ENCODE results near the gene POLR2L. TPM values are rescaled to one million over a fixed set of nuclear protein-coding genes. Genes with fewer than 3 reads are reported as not detected.

Gene POLR2L
- total and polyA plus RNA-seq, 2 of the 13 experiments (the other 11 are each of a cell fraction or from before 2014, with no cell fraction given): 104 to 114 TPM

DNA sequence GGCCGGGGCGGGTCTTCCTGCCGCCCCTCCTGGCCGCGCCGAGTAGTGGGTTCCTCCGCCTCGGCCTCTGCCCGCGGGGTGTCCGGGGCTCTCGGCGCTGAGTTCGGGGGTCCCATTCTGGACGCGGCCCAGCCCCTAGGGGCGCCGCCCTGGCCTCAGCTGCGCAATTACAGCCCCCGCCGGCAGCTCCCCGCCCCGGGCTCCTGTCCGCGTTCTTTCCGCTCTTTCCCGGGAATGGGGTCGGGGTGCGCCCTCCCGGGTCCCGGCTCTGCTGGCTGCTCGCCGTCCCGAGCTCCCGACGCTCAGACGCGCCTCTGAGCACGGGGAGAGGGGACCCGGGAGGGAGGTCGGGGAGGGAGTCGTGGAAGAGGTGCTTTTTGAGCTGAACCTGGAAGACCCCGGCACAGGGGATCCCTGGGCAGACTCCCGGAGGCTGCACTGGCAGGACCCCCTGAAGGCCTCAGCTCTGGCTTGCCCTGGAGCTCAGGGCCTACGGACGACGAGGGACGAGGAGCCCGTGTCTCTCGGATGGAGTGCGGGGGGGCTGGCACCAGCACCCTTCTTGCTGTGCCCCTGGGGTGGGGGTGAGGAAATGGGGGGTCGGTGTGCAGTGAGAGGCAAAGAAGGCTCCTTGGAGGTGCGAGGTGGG is 881 bp upstream of the POLR2L start (continued):
- TF ChIP-seq, protein P1, sequence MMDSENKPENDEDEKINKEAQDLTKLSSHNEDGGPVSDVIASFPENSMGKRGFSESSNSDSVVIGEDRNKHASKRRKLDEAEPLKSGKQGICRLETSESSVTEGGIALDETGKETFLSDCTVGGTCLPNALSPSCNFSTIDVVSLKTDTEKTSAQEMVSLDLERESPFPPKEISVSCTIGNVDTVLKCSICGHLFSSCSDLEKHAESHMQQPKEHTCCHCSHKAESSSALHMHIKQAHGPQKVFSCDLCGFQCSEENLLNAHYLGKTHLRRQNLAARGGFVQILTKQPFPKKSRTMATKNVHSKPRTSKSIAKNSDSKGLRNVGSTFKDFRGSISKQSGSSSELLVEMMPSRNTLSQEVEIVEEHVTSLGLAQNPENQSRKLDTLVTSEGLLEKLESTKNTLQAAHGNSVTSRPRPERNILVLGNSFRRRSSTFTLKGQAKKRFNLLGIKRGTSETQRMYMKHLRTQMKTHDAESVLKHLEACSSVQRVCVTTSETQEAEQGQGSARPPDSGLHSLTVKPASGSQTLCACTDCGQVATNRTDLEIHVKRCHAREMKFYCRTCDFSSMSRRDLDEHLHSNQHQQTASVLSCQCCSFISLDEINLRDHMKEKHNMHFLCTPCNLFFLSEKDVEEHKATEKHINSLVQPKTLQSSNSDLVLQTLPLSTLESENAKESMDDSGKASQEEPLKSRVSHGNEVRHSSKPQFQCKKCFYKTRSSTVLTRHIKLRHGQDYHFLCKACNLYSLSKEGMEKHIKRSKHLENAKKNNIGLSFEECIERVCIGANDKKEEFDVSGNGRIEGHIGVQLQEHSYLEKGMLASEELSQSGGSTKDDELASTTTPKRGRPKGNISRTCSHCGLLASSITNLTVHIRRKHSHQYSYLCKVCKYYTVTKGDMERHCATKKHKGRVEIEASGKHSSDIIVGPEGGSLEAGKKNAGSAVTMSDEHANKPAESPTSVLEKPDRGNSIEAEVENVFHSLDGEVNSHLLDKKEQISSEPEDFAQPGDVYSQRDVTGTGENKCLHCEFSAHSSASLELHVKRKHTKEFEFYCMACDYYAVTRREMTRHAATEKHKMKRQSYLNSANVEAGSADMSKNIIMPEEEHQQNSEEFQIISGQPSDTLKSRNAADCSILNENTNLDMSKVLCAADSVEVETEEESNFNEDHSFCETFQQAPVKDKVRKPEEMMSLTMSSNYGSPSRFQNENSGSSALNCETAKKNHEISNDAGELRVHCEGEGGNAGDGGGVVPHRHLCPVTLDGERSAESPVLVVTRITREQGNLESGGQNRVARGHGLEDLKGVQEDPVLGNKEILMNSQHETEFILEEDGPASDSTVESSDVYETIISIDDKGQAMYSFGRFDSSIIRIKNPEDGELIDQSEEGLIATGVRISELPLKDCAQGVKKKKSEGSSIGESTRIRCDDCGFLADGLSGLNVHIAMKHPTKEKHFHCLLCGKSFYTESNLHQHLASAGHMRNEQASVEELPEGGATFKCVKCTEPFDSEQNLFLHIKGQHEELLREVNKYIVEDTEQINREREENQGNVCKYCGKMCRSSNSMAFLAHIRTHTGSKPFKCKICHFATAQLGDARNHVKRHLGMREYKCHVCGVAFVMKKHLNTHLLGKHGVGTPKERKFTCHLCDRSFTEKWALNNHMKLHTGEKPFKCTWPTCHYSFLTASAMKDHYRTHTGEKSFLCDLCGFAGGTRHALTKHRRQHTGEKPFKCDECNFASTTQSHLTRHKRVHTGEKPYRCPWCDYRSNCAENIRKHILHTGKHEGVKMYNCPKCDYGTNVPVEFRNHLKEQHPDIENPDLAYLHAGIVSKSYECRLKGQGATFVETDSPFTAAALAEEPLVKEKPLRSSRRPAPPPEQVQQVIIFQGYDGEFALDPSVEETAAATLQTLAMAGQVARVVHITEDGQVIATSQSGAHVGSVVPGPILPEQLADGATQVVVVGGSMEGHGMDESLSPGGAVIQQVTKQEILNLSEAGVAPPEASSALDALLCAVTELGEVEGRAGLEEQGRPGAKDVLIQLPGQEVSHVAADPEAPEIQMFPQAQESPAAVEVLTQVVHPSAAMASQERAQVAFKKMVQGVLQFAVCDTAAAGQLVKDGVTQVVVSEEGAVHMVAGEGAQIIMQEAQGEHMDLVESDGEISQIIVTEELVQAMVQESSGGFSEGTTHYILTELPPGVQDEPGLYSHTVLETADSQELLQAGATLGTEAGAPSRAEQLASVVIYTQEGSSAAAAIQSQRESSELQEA (CRISPR knock-in tag; IDR thresholded peaks at IDR 0.05; ENCODE audit: not compliant biosample characterization): peak; percentile 28
- TF ChIP-seq FOXJ3 (CRISPR knock-in tag; IDR thresholded peaks at IDR 0.05; ENCODE audit: borderline replicate concordance) (no peak), ZNF879 (CRISPR knock-in tag; IDR thresholded peaks at IDR 0.05) (no peak), MEIS2 (CRISPR knock-in tag; IDR thresholded peaks at IDR 0.05) (no peak), CHCHD3 (CRISPR knock-in tag; IDR thresholded peaks at IDR 0.05) (no peak), ZNF331 (CRISPR knock-in tag; IDR thresholded peaks at IDR 0.05) (no peak), ZFX (CRISPR knock-in tag; IDR thresholded peaks at IDR 0.05; ENCODE audit: low read depth) (peak; percentile 10; the same call in 1 of the 2 replicates), REXO4 (CRISPR knock-in tag; IDR thresholded peaks at IDR 0.05; ENCODE audit: borderline replicate concordance) (no peak), ZSCAN31 (CRISPR knock-in tag; IDR thresholded peaks at IDR 0.05; ENCODE audit: low read depth) (peak; percentile 50; the same call in 1 of the 2 replicates), MEF2D (CRISPR knock-in tag; IDR thresholded peaks at IDR 0.05) (no peak), ZBTB8A (CRISPR knock-in tag; IDR thresholded peaks at IDR 0.05; ENCODE audit: borderline replicate concordance, low read depth) (no peak), AGO1 (IDR thresholded peaks at IDR 0.05; ENCODE audit: low read depth, low read length, poor library complexity, severe bottlenecking) (peak; percentile 18), NR2C2 (CRISPR knock-in tag; IDR thresholded peaks at IDR 0.05; ENCODE audit: borderline replicate concordance) (no peak), ELF1 (CRISPR knock-in tag; IDR thresholded peaks at IDR 0.05) (no peak), MAFK (conservative IDR thresholded peaks at IDR 0.05 in 1 of 2, IDR thresholded peaks at IDR 0.05 in 1 of 2; ENCODE audit: low read length in 2 of 2) (no peak), ZNF33A (CRISPR knock-in tag; IDR thresholded peaks at IDR 0.05; ENCODE audit: borderline replicate concordance) (no peak), DR1 (CRISPR knock-in tag; IDR thresholded peaks at IDR 0.05) (0 out of 2 replicates have a peak, but pooled peaks have one; percentile 25), MXI1 (IDR thresholded peaks at IDR 0.05; ENCODE audit: borderline replicate concordance, low read depth, low read length) (no peak), NFATC3 (CRISPR knock-in tag; IDR thresholded peaks at IDR 0.05) (0 out of 2 replicates have a peak, but pooled peaks have one; percentile 72), RAD51 (IDR thresholded peaks at IDR 0.05; ENCODE audit: borderline replicate concordance) (no peak), ZNF33B (CRISPR knock-in tag; IDR thresholded peaks at IDR 0.05) (0 out of 2 replicates have a peak, but pooled peaks have one; percentile 39)
- TF ChIP-seq, protein P2, sequence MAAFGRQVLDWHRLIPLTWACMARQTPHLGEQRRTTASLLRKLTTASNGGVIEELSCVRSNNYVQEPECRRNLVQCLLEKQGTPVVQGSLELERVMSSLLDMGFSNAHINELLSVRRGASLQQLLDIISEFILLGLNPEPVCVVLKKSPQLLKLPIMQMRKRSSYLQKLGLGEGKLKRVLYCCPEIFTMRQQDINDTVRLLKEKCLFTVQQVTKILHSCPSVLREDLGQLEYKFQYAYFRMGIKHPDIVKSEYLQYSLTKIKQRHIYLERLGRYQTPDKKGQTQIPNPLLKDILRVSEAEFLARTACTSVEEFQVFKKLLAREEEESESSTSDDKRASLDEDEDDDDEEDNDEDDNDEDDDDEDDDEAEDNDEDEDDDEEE (CRISPR knock-in tag; IDR thresholded peaks at IDR 0.05): 0 out of 2 replicates have a peak, but pooled peaks have one; percentile 6
